Prostate gland (tissue), 2 donors: ENCODE measurements around the gene C13orf42.

Experiments
- POLR2A ChIP-seq: fragments of 450-650 bp; IDR thresholded peaks from one replicate; pipeline ENCODE4 v1.6.1; 2016; ENCODE audit warnings: antibody characterized with exemption, mild to moderate bottlenecking
- POLR2AphosphoS5 ChIP-seq: sonication (generic); formaldehyde crosslinking; IDR thresholded peaks from one replicate; pipeline ENCODE4 v1.6.1; 2017; ENCODE audit warnings: antibody characterized with exemption
- TF ChIP-seq, protein P1 (sequence below), 4 experiments: fragments of 200-600 bp in 2 of 4; fragments of 450-650 bp in 2 of 4; sonication (generic) in 2 of 4; IDR thresholded peaks; 1 replicate in 3 of 4; 2 replicates in 1 of 4; pipeline ENCODE4 v1.5.1; 2016 to 2019; ENCODE audit warnings: antibody characterized with exemption in 4 of 4, mild to moderate bottlenecking in 2 of 4, moderate library complexity in 2 of 4

DNA sequence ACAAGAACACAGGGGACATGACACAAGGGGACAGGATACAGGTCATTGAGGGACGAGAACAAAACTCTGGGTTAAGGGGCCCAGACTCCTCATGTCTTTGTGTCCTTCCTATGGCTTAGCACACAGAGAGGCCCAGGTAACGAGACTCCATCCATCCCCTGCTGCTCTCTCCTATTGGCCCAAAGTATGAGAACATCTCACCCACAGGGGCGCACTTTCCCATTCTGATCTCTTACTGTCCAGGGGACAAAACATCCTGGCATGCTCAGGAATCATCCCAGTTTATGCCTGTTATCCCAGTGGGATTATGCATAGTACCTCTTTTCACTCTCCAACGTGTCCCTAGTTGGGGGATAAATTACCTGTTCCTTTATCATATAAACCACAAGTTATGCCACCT is 19.2 kb downstream of the C13orf42 start:
- TF ChIP-seq POLR2A (no peak), POLR2AphosphoS5 (no peak)
- TF ChIP-seq, protein P1, sequence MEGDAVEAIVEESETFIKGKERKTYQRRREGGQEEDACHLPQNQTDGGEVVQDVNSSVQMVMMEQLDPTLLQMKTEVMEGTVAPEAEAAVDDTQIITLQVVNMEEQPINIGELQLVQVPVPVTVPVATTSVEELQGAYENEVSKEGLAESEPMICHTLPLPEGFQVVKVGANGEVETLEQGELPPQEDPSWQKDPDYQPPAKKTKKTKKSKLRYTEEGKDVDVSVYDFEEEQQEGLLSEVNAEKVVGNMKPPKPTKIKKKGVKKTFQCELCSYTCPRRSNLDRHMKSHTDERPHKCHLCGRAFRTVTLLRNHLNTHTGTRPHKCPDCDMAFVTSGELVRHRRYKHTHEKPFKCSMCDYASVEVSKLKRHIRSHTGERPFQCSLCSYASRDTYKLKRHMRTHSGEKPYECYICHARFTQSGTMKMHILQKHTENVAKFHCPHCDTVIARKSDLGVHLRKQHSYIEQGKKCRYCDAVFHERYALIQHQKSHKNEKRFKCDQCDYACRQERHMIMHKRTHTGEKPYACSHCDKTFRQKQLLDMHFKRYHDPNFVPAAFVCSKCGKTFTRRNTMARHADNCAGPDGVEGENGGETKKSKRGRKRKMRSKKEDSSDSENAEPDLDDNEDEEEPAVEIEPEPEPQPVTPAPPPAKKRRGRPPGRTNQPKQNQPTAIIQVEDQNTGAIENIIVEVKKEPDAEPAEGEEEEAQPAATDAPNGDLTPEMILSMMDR (IDR thresholded peaks at IDR 0.05), result no peak
